SU-DHL-6 (cell line): ENCODE results near the gene STRADA.

Source experiments
- H2AFZ ChIP-seq: fragments of 200-600 bp; sonication (generic); 2 replicates; pipeline ENCODE4 v1.6.1; 2014; ENCODE audit warnings: low read depth, mild to moderate bottlenecking, moderate library complexity, mixed read lengths, antibody characterized with exemption, low read length; ENCODE audit not compliant: severe bottlenecking
- H3F3A ChIP-seq: fragments of 200-600 bp; shearing (Covaris generic); 2 replicates; pipeline ENCODE4 v1.6.0; 2016; ENCODE audit warnings: antibody characterized with exemption, mild to moderate bottlenecking; ENCODE audit not compliant: insufficient read depth
- H3K27ac ChIP-seq: fragments of 200-600 bp; sonication (generic); 2 replicates; pipeline ENCODE4 v1.5.1; 2016; ENCODE audit warnings: low read depth, mild to moderate bottlenecking, low read length, moderate library complexity, mixed read lengths
- H3K27me3 ChIP-seq: fragments of 200-600 bp; sonication (generic), shearing (Covaris generic); 2 replicates; pipeline ENCODE4 v1.6.0; 2014; ENCODE audit warnings: mild to moderate bottlenecking, low read length
- H3K36me3 ChIP-seq: fragments of 200-600 bp; sonication (generic); 2 replicates; pipeline ENCODE4 v1.6.1; 2014; ENCODE audit warnings: mild to moderate bottlenecking, low read length, mixed read lengths
- H3K4me2 ChIP-seq: fragments of 300-600, 200-600 bp; shearing (Covaris generic), sonication (generic); 2 replicates; pipeline ENCODE4 v1.6.0; 2014; ENCODE audit warnings: low read length, low read depth, mild to moderate bottlenecking; ENCODE audit not compliant: poor library complexity, severe bottlenecking
- H3K4me3 ChIP-seq: fragments of 200-600 bp; sonication (generic); 2 replicates; pipeline ENCODE4 v1.5.1; 2014; ENCODE audit warnings: antibody characterized with exemption, low read length, mild to moderate bottlenecking, mixed read lengths; ENCODE audit not compliant: insufficient read depth, poor library complexity, severe bottlenecking
- H3K79me2 ChIP-seq: fragments of 200-600 bp; sonication (generic); 2 replicates; pipeline ENCODE4 v1.6.1; 2014; ENCODE audit warnings: mild to moderate bottlenecking, low read length, moderate library complexity; ENCODE audit not compliant: insufficient read depth
- H3K9ac ChIP-seq: fragments of 200-600 bp; sonication (generic); 2 replicates; pipeline ENCODE4 v1.7.0; 2014; ENCODE audit warnings: mild to moderate bottlenecking, low read length
- H3K9me2 ChIP-seq: fragments of 200-600 bp; sonication (generic); replicated peaks from 2 replicates; pipeline ENCODE4 v1.6.1; 2014; ENCODE audit warnings: low read length; ENCODE audit not compliant: insufficient read depth
- H3K9me3 ChIP-seq: fragments of 200-600 bp; sonication (generic); 2 replicates; pipeline ENCODE4 v1.6.1; 2014; ENCODE audit warnings: low read length, mixed read lengths; ENCODE audit not compliant: insufficient read depth
- H4K20me1 ChIP-seq: fragments of 200-600 bp; sonication (generic); 2 replicates; pipeline ENCODE4 v1.6.1; 2014; ENCODE audit warnings: low read depth, mild to moderate bottlenecking, antibody characterized with exemption, low read length, moderate library complexity, mixed read lengths
- CTCF ChIP-seq: fragments of 200-600 bp; sonication (generic); IDR thresholded peaks from one replicate; pipeline ENCODE4 v1.5.1; 2017; ENCODE audit warnings: antibody characterized with exemption, mild to moderate bottlenecking, low read length, moderate library complexity; ENCODE audit not compliant: insufficient read depth, poor library complexity, severe bottlenecking
- EZH2phosphoT487 ChIP-seq: fragments of 200-600 bp; sonication (generic), shearing (Covaris generic); conservative IDR thresholded peaks from 2 replicates; pipeline ENCODE4 v1.6.1; 2018; ENCODE audit warnings: mild to moderate bottlenecking, antibody characterized with exemption, low read length, moderate library complexity, mixed read lengths

STRADA gene

DNA sequence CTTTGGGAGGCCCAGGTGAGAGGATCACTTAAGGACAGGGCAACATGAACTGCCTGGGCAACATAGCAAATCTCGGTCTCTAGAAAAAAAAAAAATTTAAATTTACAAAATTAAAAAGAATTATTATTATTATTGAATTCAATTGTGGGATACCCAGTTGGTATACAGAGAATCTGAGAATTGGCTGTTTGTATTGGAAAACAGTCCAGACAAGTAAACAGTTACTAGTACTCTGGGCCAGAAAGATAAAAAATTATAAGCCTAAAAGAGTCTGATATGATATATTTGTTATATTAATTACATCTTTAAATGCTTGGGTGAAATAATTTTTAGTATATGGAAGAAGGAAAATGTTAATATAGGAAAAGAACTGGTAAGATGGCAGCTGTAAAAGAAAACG lies 16.8 kb upstream of the STRADA start:
- no peaks in the 10 kb centered on the region for H3K79me2 ChIP-seq
- H3K27me3 ChIP-seq, result no peaks in the 10 kb centered on the region
- H3K27ac ChIP-seq, result no peak overlapping the region
- no peaks in the 10 kb centered on the region for H3F3A ChIP-seq
- no peak overlapping the region for H3K9ac ChIP-seq
- no peak overlapping the region for H2AFZ ChIP-seq
- H3K36me3 ChIP-seq, result peaks cover 48% of the 10 kb centered on the region
- H3K9me2 ChIP-seq, result no peaks in the 10 kb centered on the region
- H3K4me3 ChIP-seq, result no peak overlapping the region
- TF ChIP-seq EZH2phosphoT487 (no peak), CTCF (no peak)
- no peaks in the 10 kb centered on the region for H3K9me3 ChIP-seq
- no peaks in the 10 kb centered on the region for H4K20me1 ChIP-seq
- no peak overlapping the region for H3K4me2 ChIP-seq

DNA sequence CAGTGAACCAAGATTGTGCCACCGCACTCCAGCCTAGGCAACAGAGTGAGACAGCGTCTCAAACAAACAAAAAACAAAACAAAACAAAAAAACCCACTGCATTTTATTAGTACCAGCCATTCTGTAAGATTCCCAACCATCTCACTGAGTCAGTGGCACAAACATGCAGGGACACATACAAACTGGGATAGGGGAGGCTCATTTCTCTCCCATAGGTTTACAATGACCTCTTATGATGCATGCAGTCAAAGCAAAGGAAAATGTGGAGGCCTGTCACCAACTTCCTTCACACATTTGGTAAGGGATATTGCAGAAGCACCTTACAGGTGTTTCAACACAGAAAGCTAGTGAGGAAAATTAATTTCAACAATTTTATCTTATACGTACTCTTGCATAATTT lies 12.4 kb upstream of the STRADA start:
- H3K36me3 ChIP-seq, result peaks cover 48% of the 10 kb centered on the region
- no peak overlapping the region for H3K27ac ChIP-seq
- no peak overlapping the region for H3K4me2 ChIP-seq
- no peak overlapping the region for H3K9ac ChIP-seq
- H3F3A ChIP-seq, result no peaks in the 10 kb centered on the region; the same call in 1 of the 2 replicates
- no peaks in the 10 kb centered on the region; the same call in 1 of the 2 replicates for H3K79me2 ChIP-seq
- H3K9me2 ChIP-seq, result no peaks in the 10 kb centered on the region
- H2AFZ ChIP-seq, result no peak overlapping the region
- H4K20me1 ChIP-seq, result no peaks in the 10 kb centered on the region
- no peak overlapping the region for H3K4me3 ChIP-seq
- no peaks in the 10 kb centered on the region for H3K27me3 ChIP-seq
- H3K9me3 ChIP-seq, result no peaks in the 10 kb centered on the region
- TF ChIP-seq CTCF, result no peak
- no peak for TF ChIP-seq EZH2phosphoT487

GRCh38 chr17:63753215-63753614 lies 11.6 kb upstream of the STRADA start:
- H4K20me1 ChIP-seq, result no peaks in the 10 kb centered on the region
- no peaks in the 10 kb centered on the region for H3K9me2 ChIP-seq
- no peak overlapping the region for H3K9ac ChIP-seq
- no peak overlapping the region for H3K4me2 ChIP-seq
- TF ChIP-seq EZH2phosphoT487 (no peak), CTCF (no peak)
- no peak overlapping the region for H3K27ac ChIP-seq
- no peaks in the 10 kb centered on the region; the same call in 1 of the 2 replicates for H3K79me2 ChIP-seq
- peaks cover 48% of the 10 kb centered on the region for H3K36me3 ChIP-seq
- no peak overlapping the region for H2AFZ ChIP-seq
- H3K9me3 ChIP-seq, result no peaks in the 10 kb centered on the region
- no peaks in the 10 kb centered on the region for H3K27me3 ChIP-seq
- H3K4me3 ChIP-seq, result no peak overlapping the region
- H3F3A ChIP-seq, result no peaks in the 10 kb centered on the region; the same call in 1 of the 2 replicates
